Right atrium auricular region (tissue), 2 donors: ENCODE data around the gene OVCH1. TPM values are rescaled to one million over a fixed set of nuclear protein-coding genes. Genes with fewer than 3 reads are reported as not detected.

ENCODE experiments used
- DNase-seq: peaks from one replicate; pipeline ENCODE4 v3.0.0-alpha.2; 2019; ENCODE audit warnings: low spot score
- H3K27ac ChIP-seq, 2 donors: fragments of 200-600 bp; sonication (generic); 1 replicate in 1 of 2; 2 replicates in 1 of 2; pipeline ENCODE4 v1.5.1; 2016 to 2019
- H3K27me3 ChIP-seq, 2 donors: fragments of 200-600 bp; sonication (generic); one replicate each; pipeline versions ENCODE4 v1.5.1 to v1.6.0; 2017 to 2019
- H3K36me3 ChIP-seq: fragments of 200-600 bp; sonication (generic); one replicate; pipeline ENCODE4 v1.5.1; 2016
- H3K4me1 ChIP-seq, 2 donors: fragments of 200-600 bp; sonication (generic); one replicate each; pipeline versions ENCODE4 v1.5.1 to v1.6.0; 2017 to 2019
- H3K4me3 ChIP-seq, 2 donors: fragments of 200-600 bp; sonication (generic); 1 replicate in 1 of 2; 2 replicates in 1 of 2; pipeline ENCODE4 v1.5.1; 2017 to 2019; ENCODE audit warnings: mild to moderate bottlenecking in 1 of 2, moderate library complexity in 1 of 2
- H3K9me3 ChIP-seq, 2 donors: fragments of 200-600 bp; sonication (generic); one replicate each; pipeline ENCODE4 v1.5.1; 2019
- CTCF ChIP-seq, 2 donors: fragments of 200-600 bp; sonication (generic); IDR thresholded peaks; one replicate each; pipeline ENCODE4 v1.5.1; 2019; ENCODE audit warnings: antibody characterized with exemption in 2 of 2
- total RNA-seq, 2 donors: library from RNA; depleted of rRNA; stranded (reverse); fragments of >200 nt; gene quantifications; one replicate each; pipeline ENCODE4 v1.1.0, GENCODE V29; 2016

Gene OVCH1
- total RNA-seq, 2 donors from 2014 or later = 0.19 TPM; not detected in 1

GRCh38 chr12:29492891-29493290 lies 4.6 kb downstream of the OVCH1 start:
- Histone ChIP-seq H3K4me1 (no peaks in the 10 kb centered on the region), H3K9me3 (no peaks in the 10 kb centered on the region), H3K27me3 (no peaks in the 10 kb centered on the region), H3K27ac (no peak overlapping the region), H3K4me3 (no peak overlapping the region), H3K36me3 (no peaks in the 10 kb centered on the region)
- DNase-seq = no peak
- TF ChIP-seq CTCF (IDR thresholded peaks at IDR 0.05) = no peak

GRCh38 chr12:29486972-29487371 lies 10.5 kb downstream of the OVCH1 start:
- Histone ChIP-seq H3K4me3 (no peak overlapping the region), H3K4me1 (no peaks in the 10 kb centered on the region)

GRCh38 chr12:29463198-29463597 lies 34.3 kb downstream of the OVCH1 start:
- DNase-seq = no peak
- TF ChIP-seq CTCF (IDR thresholded peaks at IDR 0.05) = no peak
- H3K36me3 ChIP-seq = no peaks in the 10 kb centered on the region
- no peak overlapping the region for H3K27ac ChIP-seq
- H3K27me3 ChIP-seq = no peaks in the 10 kb centered on the region
- no peak overlapping the region for H3K4me3 ChIP-seq
- no peaks in the 10 kb centered on the region for H3K4me1 ChIP-seq
- no peaks in the 10 kb centered on the region for H3K9me3 ChIP-seq

More at GRCh38 chr12:29486972-29487371, 10.5 kb downstream of the OVCH1 start:
- no peaks in the 10 kb centered on the region for H3K27me3 ChIP-seq
- no peak for DNase-seq
- no peak for TF ChIP-seq CTCF (IDR thresholded peaks at IDR 0.05)
- H3K36me3 ChIP-seq = no peaks in the 10 kb centered on the region
- H3K27ac ChIP-seq = no peak overlapping the region
- H3K9me3 ChIP-seq = no peaks in the 10 kb centered on the region

GRCh38 chr12:29460082-29460481 lies 37.4 kb downstream of the OVCH1 start:
- Histone ChIP-seq H3K4me3 (no peak overlapping the region), H3K9me3 (no peaks in the 10 kb centered on the region), H3K36me3 (no peaks in the 10 kb centered on the region), H3K27me3 (no peaks in the 10 kb centered on the region), H3K4me1 (no peaks in the 10 kb centered on the region), H3K27ac (no peak overlapping the region)
- TF ChIP-seq CTCF (IDR thresholded peaks at IDR 0.05) = no peak
- DNase-seq = no peak

GRCh38 chr12:29455087-29455486 lies 42.4 kb downstream of the OVCH1 start:
- no peak for TF ChIP-seq CTCF (IDR thresholded peaks at IDR 0.05)
- Histone ChIP-seq H3K27me3 (no peaks in the 10 kb centered on the region), H3K27ac (no peak overlapping the region), H3K9me3 (no peaks in the 10 kb centered on the region), H3K36me3 (no peaks in the 10 kb centered on the region), H3K4me3 (no peak overlapping the region), H3K4me1 (no peaks in the 10 kb centered on the region)
- no peak for DNase-seq

- no peak for DNase-seq
- no peak for TF ChIP-seq CTCF (IDR thresholded peaks at IDR 0.05)
- Histone ChIP-seq H3K4me3 (no peak overlapping the region), H3K27ac (no peak overlapping the region), H3K36me3 (no peaks in the 10 kb centered on the region), H3K9me3 (no peaks in the 10 kb centered on the region), H3K4me1 (no peaks in the 10 kb centered on the region), H3K27me3 (no peaks in the 10 kb centered on the region)
Measured at GRCh38 chr12:29451888-29452287, 45.6 kb downstream of the OVCH1 start.
